Activated CD4-positive, CD25-positive, alpha-beta regulatory T cell treated with anti-CD3 and anti-CD28 coated beads, Interleukin-2, amount 50 U/mL, for 24 hours (primary cell): Measurements from ENCODE around the gene RAD52.
A peak's percentile ranks its signal among the peaks of the same experiment; 100 is the strongest.
"Not testable (repeated sequence)": the region's sequence is repeated elsewhere in the genome, so short reads cannot be mapped to it uniquely, and the experiment has no call there.

Experiments
- ATAC-seq, 2 donors: fragments of 150-1000 bp; cut with Tn5 transposase; one replicate each; pipeline ENCODE4 v1.10.0; 2021; ENCODE audit warnings: mild to moderate bottlenecking in 1 of 2, moderate library complexity in 1 of 2

RAD52 gene

DNA sequence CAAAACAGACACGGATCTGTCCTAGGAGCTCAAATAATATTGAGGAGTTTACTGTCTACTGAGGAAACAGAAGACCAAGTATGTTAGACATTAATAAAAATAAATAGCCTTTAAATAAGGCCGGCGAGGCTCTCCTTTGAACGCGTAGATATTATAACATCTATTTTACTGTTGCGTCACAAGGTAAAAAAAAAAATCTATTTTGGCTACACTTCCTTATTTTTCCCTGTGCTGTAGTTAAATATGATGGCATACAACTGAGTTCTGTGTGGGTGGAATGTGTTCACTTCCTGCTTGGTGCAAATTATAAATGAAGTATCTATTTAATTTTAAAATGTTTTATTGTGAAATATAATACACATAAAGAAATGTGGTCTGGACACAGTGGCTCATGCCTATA lies 17.2 kb upstream of the RAD52 start:
- no peak for ATAC-seq

DNA sequence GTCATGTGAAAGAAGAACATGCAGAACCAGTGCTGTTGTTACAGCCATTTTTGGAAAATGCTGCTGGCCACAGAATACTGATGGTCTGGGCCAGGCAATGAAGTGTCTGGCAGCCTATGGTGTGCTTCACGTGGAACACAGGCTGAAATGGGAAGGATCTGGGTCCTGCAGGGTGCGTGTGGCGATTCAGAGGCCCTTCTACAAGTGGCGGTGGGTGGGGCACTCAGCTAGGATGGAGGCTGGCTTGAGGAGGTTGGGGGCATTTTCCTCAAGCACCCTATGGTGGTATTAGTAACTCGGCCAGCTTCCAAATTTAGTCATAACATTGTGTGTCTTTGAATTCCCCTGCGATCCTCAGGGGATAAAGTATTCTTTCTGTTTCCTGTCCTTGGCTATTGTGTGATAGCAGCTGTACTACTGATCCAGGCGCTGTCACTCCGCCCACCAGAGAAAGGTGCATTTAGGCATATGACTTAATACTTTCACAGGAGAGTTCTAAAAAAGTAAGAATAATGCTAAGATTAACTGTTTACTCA lies 9.2 kb upstream of the RAD52 start:
- no peak for ATAC-seq

DNA sequence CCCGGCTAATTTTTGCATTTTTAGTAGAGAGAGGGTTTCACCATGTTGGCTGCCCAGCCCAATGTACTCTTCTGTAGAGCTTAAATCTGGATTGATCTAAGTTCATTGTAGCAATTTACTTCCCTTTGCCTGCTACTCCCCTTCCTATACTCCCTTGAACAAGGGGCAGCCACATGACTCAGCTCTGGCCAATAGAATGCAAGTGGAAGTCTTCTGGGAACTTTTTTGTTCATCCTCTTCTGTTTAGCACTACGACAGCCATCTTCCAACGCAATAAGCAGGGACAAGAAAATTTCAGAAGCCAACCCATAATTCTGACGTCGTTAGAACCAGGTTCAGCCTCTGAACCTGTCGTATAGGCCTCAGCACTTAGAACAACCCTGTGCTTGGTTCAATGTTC lies 6.4 kb upstream of the RAD52 start:
- no peak for ATAC-seq

DNA sequence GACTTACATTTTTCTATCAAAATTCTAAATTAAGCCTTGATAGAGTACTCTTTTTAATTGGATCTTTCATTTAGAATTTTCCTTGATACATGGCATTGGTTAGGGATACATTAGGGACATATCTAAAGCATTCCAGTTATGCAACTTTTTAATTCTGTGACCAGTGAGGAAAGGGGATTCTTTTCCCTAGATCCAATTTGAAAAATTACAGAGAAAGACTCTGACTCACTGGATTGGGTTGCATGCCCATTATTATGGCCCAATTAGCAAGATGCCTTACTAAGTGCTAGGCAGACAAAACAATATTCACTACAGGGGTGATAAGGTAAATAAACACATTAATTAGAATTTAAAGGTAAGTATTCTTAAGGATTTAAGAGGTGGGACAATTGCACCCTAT lies 5.2 kb upstream of the RAD52 start:
- no peak for ATAC-seq

DNA sequence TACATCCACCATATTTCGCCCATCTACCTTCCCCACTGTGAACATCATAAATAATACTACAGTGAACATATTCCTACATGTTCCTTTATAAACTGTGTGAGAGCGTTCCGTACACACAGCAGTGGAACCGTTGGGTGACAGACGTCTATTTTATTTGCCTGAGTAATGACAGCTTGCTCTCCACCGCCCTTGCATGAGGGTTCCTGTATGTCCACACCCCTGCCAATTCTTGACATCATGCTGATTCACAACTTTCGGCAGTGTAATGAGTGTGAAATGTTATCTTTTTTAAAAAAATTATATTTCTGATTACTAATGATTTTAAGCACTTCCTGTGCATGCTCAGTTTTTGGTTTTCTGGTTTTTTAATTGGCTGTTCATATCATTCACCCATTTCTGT lies 4.3 kb upstream of the RAD52 start:
- ATAC-seq, result peak; percentile 32 to 57

DNA sequence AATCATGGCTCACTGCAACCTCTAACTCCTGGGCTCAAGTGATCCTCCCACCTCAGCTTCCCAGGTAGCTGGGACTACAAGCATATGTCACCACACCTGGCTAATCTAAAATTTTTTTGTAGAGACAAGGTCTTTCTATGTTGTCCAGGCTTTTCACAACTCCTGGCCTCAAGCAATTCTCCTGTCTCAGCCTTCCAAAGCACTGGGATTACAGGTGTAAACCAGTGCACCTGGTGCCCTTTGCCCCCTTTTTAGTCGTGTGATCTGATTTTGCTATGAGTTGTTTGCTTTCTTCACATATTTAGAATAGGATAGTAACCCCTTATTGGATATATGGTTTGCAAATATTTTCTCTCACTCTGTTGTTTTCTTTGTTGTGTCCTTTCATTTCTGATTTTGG lies 1.7 kb upstream of the RAD52 start:
- ATAC-seq, result no peak

DNA sequence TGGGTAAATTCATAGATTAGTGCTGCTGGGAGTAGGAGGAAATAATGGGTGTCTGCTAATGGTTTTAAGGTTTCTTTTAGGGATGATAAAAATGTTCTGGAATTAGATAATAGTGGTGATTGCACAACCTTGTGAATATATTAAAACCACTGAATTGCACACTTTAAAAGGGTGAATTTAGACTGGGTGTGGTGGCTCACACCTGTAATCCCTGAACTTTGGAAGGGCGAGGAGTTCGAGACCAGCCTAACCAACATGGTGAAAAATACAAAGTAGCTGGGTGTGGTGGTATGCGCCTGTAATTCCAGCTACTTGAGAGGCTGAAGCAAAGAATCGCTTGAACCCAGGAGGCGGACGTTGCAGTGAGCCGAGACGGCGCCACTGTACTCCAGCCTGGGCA lies 1.3 kb downstream of the RAD52 start:
- no peak for ATAC-seq

DNA sequence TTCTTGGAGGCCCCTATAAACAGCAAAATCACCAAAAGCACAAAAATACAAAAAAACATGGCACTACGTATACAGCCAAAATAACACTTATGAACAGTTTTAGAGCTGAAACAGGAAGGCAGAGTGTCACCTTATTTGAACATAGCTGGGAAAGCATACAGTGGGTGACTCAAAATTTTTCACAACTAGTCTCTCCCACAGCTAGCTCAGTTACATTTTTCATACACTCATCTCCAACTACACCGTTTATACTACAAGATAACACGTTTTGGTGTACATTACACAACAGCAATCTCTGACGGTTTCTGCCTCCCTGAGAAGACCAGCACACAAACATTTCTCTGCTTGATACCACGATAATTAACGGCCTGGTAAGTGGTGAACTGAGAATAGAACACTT lies 2.9 kb downstream of the RAD52 start:
- no peak for ATAC-seq

DNA sequence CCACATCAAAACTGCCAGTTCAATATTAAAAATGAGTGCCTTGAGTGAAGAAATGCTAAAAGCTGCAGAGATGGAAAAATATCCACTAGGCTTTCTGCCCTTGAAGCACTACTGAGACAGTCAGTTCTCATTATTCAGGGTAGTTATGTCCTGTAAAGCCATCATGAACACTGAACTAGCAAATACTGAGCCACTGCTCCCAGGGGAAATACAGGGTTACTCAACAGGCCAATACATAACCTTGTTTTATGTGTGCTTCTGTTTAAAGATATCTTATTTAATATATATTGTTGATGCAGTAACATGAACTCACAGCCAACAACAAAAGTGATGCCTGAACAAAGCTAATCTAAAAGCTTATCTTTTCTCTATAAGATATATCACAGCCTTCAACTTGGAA lies 3.3 kb downstream of the RAD52 start:
- no peak for ATAC-seq

DNA sequence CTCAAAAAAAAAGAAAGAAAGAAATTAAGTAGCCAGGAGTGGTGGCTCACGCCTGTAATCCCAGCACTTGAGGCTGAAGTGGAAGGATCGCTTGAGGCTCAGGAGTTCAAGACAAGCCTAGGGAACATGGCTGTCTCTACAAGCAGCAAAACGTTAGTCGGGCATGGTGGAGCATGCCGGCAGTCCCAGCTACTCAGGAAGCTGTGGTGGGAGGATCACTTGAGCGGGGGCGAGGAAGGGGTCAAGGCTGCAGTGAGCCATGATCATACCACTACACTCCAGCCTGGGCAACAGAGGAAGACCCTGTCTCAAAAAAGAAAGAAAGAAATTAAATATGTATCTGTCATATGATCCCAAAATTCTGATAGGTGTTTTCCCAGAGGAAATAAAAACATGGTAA lies 5.3 kb downstream of the RAD52 start:
- no peak for ATAC-seq

DNA sequence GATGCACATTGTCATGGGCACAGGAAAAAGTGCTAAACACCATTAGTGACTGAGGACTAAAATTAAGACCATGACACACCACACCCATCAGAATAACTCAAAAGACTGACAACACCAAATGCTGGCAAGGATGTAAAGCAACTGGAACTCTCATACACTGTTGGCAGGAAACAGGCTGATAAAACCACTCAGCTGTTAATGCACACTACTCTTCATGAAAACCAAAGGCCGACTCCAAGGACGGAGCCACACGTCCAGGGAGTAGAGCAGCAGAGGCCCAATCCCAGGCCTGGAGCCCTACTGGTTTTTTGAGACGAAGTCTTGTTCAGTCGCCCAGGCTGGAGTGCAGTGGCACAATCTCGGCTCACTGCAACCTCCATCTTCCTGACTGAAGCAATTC lies 6.4 kb downstream of the RAD52 start:
- no peak for ATAC-seq

DNA sequence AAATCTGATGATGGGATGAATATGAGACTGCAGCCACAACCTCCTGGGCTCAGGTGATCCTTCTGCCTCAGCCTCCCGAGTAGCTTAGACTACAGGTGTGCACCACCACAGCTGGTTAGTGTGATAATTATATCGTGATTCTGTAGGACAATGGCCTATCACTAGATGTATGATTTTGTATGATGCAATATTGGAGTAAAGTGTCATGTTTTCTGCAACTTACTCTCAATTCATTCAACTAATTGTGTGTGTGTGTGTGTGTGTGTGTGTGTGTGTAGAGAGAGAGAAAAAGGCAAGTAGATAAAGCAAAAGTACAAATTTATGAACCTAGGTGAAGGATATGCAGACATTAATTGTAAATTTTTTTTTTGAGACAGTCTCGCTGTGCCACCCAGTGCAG lies 10.7 kb downstream of the RAD52 start:
- no peak for ATAC-seq

DNA sequence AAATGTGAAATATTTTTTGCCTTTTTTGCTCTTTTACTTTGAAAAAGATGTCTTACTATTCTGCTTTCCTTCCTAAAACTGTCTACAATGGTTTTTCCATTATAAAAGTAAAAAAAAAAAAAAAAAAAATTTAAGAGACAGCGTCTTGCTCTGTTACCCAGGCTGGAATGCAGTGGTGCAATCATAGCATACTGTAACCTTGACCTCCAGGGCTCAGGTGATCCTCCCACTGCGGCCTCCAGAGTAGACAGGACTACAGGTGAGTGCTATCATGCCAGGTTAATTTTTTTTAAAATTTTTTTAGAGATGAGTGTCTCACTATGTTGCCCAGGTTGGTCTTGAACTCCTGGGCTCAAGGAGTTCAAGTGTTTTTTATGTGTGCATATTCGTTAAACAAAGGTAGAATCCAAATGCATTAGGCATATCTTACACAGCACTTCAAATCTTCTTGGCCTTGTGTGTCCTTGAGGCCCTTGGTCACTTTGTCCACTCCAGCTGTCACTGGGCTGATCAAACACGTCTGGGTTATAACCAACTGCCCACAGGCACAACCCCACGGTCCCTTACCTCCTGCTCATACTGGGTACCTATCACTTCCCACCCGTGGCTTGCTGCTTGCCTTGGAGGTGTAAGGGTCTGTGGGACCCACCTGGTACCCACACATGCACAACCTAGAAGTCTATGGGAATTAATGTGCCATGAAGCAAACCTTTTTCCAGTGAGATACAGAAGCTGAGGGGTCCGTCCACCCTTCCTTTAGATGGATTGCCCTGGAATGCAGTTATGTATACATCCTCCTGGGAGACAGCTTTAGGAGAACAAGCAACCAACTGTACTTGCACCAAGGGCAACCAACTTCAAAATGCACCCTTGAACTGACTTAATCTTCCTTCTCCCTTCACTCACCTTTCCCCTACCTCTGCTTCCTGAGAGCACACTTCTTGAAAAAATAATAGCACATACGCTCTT lies 12.8 kb downstream of the RAD52 start:
- no peak for ATAC-seq

DNA sequence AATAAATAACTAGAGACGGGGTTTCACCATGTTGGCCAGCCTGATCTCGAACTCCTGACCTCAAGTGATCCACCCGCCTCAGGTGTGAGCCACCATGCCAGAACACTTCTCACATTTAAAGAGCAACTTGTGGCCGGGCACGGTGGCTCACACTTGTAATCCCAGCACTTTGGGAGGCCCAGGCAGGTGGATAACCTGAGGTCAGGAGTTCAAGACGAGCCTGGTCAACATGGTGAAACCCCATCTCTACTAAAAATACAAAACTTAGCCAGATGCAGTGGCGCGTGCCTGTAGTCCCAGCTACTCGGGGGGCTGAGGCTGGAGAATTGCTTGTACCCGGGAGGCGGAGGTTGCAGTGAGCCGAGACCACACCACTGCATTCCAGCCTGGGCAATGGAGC lies 13.6 kb downstream of the RAD52 start:
- not testable (repeated sequence) for ATAC-seq

DNA sequence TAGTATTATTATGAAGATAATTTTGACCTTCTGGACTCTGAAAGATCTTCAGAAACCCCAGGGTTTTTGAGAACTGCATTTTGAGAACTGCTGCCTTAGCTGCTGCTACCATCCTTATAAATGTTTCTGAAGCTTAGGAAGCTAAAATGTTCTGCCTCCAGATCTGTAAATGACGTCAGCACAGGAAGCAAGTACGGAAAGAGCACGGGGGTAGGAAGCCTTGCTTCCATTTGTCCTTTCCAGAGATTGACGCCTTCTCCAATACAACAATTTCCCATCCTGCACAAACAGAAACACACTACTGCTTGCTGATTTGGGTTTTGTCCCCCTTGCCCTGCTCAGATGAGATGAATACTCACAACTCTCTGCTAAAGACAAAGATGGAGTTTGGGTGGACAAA lies 17.9 kb downstream of the RAD52 start:
- ATAC-seq, result no peak

DNA sequence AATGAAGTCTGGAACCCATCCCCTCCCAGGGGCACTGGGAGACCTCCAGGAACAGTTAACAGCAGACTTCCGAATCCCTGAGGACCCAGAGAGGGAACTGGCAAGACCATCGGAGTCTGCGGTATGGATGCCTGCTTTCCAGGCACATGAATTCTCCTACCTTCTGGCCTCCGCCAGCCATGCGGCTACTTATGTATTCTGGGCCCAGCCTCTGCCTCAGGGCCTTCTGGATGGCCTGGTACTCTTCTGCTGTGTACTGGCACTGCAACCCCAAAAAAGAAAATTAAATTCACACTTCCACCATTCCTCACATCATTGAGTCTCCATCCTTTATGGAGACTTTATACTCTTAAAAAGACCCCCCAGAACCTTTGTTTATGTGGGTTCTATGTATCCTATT lies 18.4 kb downstream of the RAD52 start:
- no peak for ATAC-seq

DNA sequence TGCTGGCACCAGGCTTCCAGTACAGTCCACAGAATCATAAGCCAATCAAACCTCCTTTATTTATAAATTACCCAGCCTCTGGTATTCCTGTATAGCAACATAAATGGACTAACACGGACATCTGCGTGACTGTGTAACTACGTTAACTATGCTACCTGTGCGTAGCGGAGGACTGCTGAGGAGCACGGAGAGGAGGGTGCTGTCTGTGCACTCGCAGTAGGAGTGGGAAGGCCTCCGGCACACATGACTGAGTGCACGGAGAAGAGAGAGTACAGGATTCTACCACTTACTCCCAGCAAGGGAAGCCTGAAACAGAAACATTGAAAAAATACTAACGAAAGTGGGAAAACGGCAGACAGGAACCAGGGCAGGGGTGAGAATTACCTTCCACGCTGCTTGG lies 22.9 kb downstream of the RAD52 start:
- no peak for ATAC-seq

DNA sequence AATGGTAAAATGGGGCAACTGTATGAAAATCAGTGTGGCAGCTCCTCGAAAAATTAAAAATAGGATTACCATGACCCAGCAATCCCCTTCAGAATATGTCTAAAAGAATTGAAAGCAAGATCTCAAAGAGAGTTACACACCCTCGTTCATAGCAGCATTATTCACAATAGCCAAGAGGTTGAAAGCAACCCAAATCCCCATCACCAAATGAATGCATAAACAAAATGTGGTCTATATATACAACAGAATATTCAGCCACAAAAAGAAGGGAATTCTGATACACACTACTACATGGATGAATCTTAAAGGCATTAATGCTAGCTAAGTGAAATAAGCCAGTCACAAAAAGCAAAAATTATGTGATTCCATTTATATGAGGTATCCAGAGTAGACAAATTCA lies 27.2 kb downstream of the RAD52 start:
- no peak for ATAC-seq

DNA sequence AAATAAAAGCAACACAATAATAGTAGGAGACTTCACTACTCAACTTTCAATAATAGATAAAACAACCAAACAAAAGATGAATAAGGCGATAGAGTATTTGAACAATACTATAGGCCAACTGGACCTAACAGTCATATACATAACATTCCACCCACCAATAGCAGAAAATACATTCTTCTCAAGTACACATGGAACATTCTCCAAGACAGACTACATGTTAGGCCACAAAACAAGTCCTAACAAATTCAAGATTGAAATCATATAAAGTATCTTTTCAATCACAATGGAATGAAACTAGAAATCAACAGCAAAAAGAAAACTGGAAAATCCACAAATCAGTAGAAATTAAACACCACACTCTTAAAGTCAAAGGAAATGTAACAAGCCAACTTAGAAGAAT lies 28.8 kb downstream of the RAD52 start:
- no peak for ATAC-seq

DNA sequence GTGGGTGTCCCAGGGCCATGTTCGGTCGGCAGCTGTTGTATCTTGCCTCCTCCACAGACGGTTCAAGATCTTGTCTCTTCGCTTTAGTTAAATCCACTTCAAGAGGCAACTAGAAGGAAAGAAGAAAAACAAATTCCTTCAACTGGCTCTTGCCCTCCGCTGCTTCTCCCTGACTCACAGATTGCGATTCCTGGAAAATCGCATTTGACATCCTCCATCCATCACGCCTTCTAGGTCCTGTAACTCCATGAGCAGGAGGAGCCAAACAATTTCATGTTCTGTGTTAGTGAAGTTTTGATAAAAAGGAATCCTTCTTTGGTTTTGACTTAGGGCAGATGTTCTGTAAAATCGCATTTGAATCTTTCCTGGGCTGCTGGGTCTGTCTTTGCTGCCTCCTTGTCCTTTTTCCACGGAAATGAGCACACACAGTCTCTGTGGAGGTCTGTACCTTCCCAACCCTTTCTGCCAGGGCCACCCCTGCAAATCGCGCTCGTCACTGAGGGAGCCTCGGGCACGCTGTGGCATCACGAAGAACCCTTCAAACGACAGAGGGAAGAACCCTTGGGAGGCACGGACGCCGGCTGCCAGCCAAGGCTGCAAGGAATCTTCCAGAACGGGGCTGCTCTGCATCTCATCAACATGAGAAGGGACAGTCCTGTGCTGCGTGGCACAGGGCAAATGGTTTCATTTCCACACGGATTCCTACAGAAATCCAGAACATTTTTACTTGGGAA lies 32.6 kb downstream of the RAD52 start:
- no peak for ATAC-seq

DNA sequence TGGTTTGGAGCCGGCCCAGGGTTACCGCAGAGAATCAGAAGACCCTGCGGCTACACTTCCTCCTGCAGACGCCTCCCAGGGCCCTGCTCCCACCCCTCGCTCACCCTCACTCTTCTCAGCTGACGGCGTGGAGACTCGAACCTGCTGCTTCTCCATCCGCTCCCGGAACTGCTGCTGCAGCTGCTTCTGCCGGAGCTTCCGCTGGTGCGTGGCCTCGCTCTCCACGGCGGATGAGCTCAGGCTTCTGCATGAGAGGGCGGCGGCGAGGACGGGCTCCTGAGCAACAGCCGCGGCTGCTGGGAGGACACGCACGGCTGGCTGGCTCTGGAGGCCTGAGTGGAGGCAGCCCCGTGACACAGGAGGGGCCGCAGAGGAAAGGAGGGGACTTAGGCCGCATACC lies 33.3 kb downstream of the RAD52 start:
- no peak for ATAC-seq

DNA sequence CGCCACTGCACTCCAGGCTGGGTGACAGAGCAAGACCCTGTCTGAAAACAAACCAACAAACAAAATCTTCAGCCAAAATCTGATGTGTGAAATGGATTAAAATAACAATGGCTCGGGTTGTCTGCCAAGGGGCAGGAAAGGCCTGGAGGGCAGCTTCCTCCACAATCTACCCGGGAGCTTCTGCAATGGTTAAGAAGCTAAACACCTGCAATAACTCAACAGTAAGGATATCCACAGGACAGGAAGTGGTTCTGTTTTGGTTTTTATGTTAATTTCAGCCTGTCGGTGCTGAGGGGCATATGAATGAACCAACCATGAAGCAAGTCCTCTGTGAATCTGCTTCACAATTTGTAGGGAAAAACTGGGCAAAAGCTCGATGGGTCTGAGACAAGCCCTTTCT lies 34.4 kb downstream of the RAD52 start:
- no peak for ATAC-seq

DNA sequence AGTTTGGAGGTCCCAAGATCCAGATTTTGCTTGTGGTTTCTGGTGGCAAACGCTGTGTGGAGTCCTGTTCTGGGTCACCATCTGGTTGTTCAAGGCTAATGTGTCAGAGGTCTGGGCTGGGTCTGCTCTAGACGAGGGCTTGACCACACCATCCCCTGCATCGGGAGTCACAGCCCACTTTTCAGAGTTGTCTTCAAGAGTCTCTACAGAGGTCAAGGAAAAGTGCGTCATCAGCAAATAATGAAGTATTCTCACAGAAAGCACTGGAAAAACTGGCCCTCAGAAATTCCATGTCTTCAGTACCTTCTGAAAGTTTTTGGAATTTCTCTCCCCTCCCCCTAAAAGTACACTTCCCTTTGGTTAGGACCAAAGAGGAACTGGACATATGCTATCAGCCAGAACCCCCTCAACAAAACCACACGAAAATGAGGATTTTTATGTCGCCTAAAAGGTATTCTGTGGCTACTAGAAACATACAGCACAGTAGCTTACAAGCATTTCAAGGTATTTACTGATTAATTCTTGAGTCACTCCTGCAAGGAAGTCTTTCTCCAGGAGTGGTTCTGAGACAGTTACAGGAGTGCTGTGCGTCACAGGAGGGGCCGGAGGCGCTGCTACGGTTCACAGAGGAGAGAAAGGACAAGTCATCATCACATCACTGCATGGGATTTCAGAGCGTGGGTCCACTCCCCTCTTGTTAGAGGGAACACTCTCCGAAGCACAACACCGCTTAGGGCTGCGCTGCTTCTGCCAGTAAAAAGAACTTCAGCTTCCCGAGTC lies 35.4 kb downstream of the RAD52 start:
- ATAC-seq, result no peak
